Measurements from ENCODE around the gene LKAAEAR1. TPM values are rescaled to one million over a fixed set of nuclear protein-coding genes. Genes with fewer than 3 reads are reported as not detected.

The LKAAEAR1 gene
- total and polyA plus RNA-seq, 2 of the 13 experiments (the other 11 are each of a cell fraction or from before 2014, with no cell fraction given): not detected

- TF ChIP-seq AHDC1 (CRISPR knock-in tag; IDR thresholded peaks at IDR 0.05; ENCODE audit: borderline replicate concordance): no peak
- 0 out of 2 replicates have a peak, but pooled peaks have one; percentile 53 for TF ChIP-seq ZNF333 (CRISPR knock-in tag; IDR thresholded peaks at IDR 0.05; ENCODE audit: borderline replicate concordance)
- no peak for TF ChIP-seq ZNF530 (CRISPR knock-in tag; IDR thresholded peaks at IDR 0.05; ENCODE audit: low read depth)
- no peak for TF ChIP-seq RARA (CRISPR knock-in tag; IDR thresholded peaks at IDR 0.05)
- TF ChIP-seq PHF20 (CRISPR knock-in tag; IDR thresholded peaks at IDR 0.05): no peak
- TF ChIP-seq HNF4G (IDR thresholded peaks at IDR 0.05; ENCODE audit: borderline replicate concordance, low read depth, low read length): no peak
- no peak for TF ChIP-seq HNF4G (CRISPR knock-in tag; IDR thresholded peaks at IDR 0.05; ENCODE audit: borderline replicate concordance, low read depth)
- TF ChIP-seq FOXO1 (CRISPR knock-in tag; IDR thresholded peaks at IDR 0.05): no peak
- TF ChIP-seq TAF15 (IDR thresholded peaks at IDR 0.05; ENCODE audit: low read depth, low read length, poor library complexity, severe bottlenecking): no peak
- no peak for TF ChIP-seq ATF4 (CRISPR knock-in tag; IDR thresholded peaks at IDR 0.05)
- TF ChIP-seq SRY (CRISPR knock-in tag; IDR thresholded peaks at IDR 0.05): 0 out of 2 replicates have a peak, but pooled peaks have one; percentile 51
- TF ChIP-seq ZKSCAN5 (CRISPR knock-in tag; IDR thresholded peaks at IDR 0.05): no peak
- TF ChIP-seq MXD4 (CRISPR knock-in tag; IDR thresholded peaks at IDR 0.05): no peak
- TF ChIP-seq ZBTB42 (CRISPR knock-in tag; IDR thresholded peaks at IDR 0.05): peak; percentile 62; the same call in 1 of the 2 replicates
- TF ChIP-seq ZNF850 (CRISPR knock-in tag; conservative IDR thresholded peaks at IDR 0.05): no peak
- TF ChIP-seq HNF1B (CRISPR knock-in tag; IDR thresholded peaks at IDR 0.05): peak; percentile 51
- peak; percentile 63; the same call in 1 of the 2 replicates for TF ChIP-seq ZNF710 (CRISPR knock-in tag; IDR thresholded peaks at IDR 0.05; ENCODE audit: borderline replicate concordance)
- TF ChIP-seq NR2F2 (IDR thresholded peaks at IDR 0.05; ENCODE audit: borderline replicate concordance, low read depth): no peak; the same call in 1 of the 2 replicates
- TF ChIP-seq KDM5A (IDR thresholded peaks at IDR 0.05; ENCODE audit: borderline replicate concordance, low read length): no peak
These were observed 4.0 kb downstream of the LKAAEAR1 start, which contains the start of gene OPRL1 (continued) for GRCh38 chr20:64080013-64080812.

All from HepG2 (cell line).